Endothelial cell of umbilical vein (primary cell): ENCODE measurements around the gene NFATC2.

Experiments
- EZH2 ChIP-seq: IDR thresholded peaks from 2 replicates; pipeline ENCODE4 v1.6.1; 2012; ENCODE audit warnings: borderline replicate concordance, low read depth, mild to moderate bottlenecking, moderate library complexity, low read length, inconsistent platforms; ENCODE audit not compliant: severe bottlenecking
- POLR2AphosphoS5 ChIP-seq: IDR thresholded peaks from 2 replicates; pipeline ENCODE4 v1.6.1; 2012; ENCODE audit warnings: low read depth, mild to moderate bottlenecking, control low read depth, low read length, moderate library complexity; ENCODE audit not compliant: insufficient read depth
- TF ChIP-seq, protein P1 (sequence below), 2 donors: IDR thresholded peaks; 1 replicate in 1 of 2; 2 replicates in 1 of 2; pipeline ENCODE4 v1.5.1; 2011; ENCODE audit warnings: low read length in 2 of 2, mild to moderate bottlenecking in 2 of 2, moderate library complexity in 2 of 2, control low read depth in 1 of 2, inconsistent platforms in 1 of 2, low read depth in 1 of 2; ENCODE audit not compliant: insufficient read depth in 1 of 2; ENCODE audit errors: extremely low read depth in 1 of 2

DNA sequence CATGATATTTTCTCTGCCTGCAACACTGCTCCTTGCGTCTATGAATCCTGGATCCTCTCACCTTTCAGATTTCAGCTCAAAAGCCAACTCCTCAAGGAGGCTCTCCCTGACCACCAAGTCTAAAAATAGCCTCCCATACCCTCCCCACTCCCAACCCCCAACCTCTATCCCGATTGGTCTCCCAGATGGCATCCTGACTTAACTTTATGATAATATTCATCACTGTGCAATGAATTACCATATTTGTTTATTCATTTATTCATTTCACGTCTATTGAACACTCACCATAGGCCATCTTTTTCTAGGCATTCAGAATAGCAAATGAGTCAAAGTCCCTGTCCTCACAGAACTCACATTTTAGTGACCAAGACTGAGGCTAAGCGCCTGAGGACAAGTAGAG is 42.6 kb upstream of the NFATC2 start:
- TF ChIP-seq, protein P1, sequence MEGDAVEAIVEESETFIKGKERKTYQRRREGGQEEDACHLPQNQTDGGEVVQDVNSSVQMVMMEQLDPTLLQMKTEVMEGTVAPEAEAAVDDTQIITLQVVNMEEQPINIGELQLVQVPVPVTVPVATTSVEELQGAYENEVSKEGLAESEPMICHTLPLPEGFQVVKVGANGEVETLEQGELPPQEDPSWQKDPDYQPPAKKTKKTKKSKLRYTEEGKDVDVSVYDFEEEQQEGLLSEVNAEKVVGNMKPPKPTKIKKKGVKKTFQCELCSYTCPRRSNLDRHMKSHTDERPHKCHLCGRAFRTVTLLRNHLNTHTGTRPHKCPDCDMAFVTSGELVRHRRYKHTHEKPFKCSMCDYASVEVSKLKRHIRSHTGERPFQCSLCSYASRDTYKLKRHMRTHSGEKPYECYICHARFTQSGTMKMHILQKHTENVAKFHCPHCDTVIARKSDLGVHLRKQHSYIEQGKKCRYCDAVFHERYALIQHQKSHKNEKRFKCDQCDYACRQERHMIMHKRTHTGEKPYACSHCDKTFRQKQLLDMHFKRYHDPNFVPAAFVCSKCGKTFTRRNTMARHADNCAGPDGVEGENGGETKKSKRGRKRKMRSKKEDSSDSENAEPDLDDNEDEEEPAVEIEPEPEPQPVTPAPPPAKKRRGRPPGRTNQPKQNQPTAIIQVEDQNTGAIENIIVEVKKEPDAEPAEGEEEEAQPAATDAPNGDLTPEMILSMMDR (IDR thresholded peaks at IDR 0.05; ENCODE audit: extremely low read depth in 1 of 2, insufficient read depth in 1 of 2, low read depth in 1 of 2, low read length in 2 of 2): no peak
- no peak for TF ChIP-seq POLR2AphosphoS5
- no peak for TF ChIP-seq EZH2
